Mesenchymal stem cell (in vitro differentiated cells and primary cell): ENCODE data around the gene P4HTM.
A peak's percentile ranks its signal among the peaks of the same experiment; 100 is the strongest.

Experiments
- DNase-seq: peaks from one replicate; pipeline ENCODE4 v3.0.0-alpha.2; 2013
- H2AFZ ChIP-seq: one replicate; pipeline ENCODE4 v1.6.1; 2013; ENCODE audit warnings: low read depth, mild to moderate bottlenecking, control low read depth, inconsistent platforms, low read length, moderate library complexity
- H2AK5ac ChIP-seq: 2 replicates; pipeline ENCODE4 v1.6.1; 2013; ENCODE audit warnings: low read length, moderate library complexity, mild to moderate bottlenecking, inconsistent platforms; ENCODE audit not compliant: severe bottlenecking
- H2BK120ac ChIP-seq: one replicate; pipeline ENCODE4 v1.6.1; 2013; ENCODE audit warnings: low read depth, mild to moderate bottlenecking, inconsistent platforms, low read length, moderate library complexity
- H2BK12ac ChIP-seq, 2 experiments: one replicate each; pipeline ENCODE4 v1.6.1; 2013; ENCODE audit warnings: inconsistent platforms in 2 of 2, low read length in 2 of 2, mild to moderate bottlenecking in 2 of 2, moderate library complexity in 2 of 2, control low read depth in 1 of 2
- H2BK15ac ChIP-seq: one replicate; pipeline ENCODE4 v1.6.1; 2013; ENCODE audit warnings: mild to moderate bottlenecking, low read depth, inconsistent platforms; ENCODE audit not compliant: poor library complexity, severe bottlenecking
- H2BK5ac ChIP-seq: 2 replicates; pipeline ENCODE4 v1.6.1; 2013; ENCODE audit warnings: low read depth, mild to moderate bottlenecking, low read length, control low read depth, inconsistent platforms; ENCODE audit not compliant: poor library complexity, severe bottlenecking
- H3K14ac ChIP-seq, 2 experiments: one replicate each; pipeline ENCODE4 v1.6.1; 2013; ENCODE audit warnings: inconsistent platforms in 2 of 2, low read length in 2 of 2, control low read depth in 1 of 2, mild to moderate bottlenecking in 1 of 2, moderate library complexity in 1 of 2
- H3K18ac ChIP-seq, 2 experiments: one replicate each; pipeline ENCODE4 v1.6.1; 2013; ENCODE audit warnings: inconsistent platforms in 2 of 2, low read length in 2 of 2, control low read depth in 1 of 2, low read depth in 1 of 2, mild to moderate bottlenecking in 1 of 2
- H3K23ac ChIP-seq, 2 experiments: one replicate each; pipeline ENCODE4 v1.6.1; 2013; ENCODE audit warnings: inconsistent platforms in 2 of 2, low read length in 2 of 2, mild to moderate bottlenecking in 2 of 2, moderate library complexity in 2 of 2, control low read depth in 1 of 2
- H3K27ac ChIP-seq: 2 replicates; pipeline ENCODE4 v1.5.1; 2013; ENCODE audit warnings: mild to moderate bottlenecking, moderate library complexity, low read length, control low read depth, inconsistent platforms; ENCODE audit not compliant: poor library complexity, severe bottlenecking
- H3K27me3 ChIP-seq, 2 experiments: 2 replicates each; pipeline versions ENCODE4 v1.6.1 to v1.7.0; 2013; ENCODE audit warnings: low read length in 2 of 2, mild to moderate bottlenecking in 2 of 2, moderate library complexity in 2 of 2, control low read depth in 1 of 2, inconsistent platforms in 1 of 2; ENCODE audit not compliant: control insufficient read depth in 1 of 2, insufficient read depth in 1 of 2
- H3K36me3 ChIP-seq, 2 experiments: 2 replicates each; pipeline versions ENCODE4 v1.6.1 to v1.7.0; 2013; ENCODE audit warnings: low read length in 2 of 2, control low read depth in 1 of 2, inconsistent platforms in 1 of 2, low read depth in 1 of 2, mild to moderate bottlenecking in 1 of 2; ENCODE audit not compliant: insufficient read depth in 2 of 2, control insufficient read depth in 1 of 2
- H3K4ac ChIP-seq, 2 experiments: one replicate each; pipeline ENCODE4 v1.6.1; 2013; ENCODE audit warnings: inconsistent platforms in 2 of 2, low read length in 2 of 2, mild to moderate bottlenecking in 2 of 2, moderate library complexity in 2 of 2, control low read depth in 1 of 2, low read depth in 1 of 2
- H3K4me1 ChIP-seq: 2 replicates; pipeline ENCODE4 v1.6.1; 2013; ENCODE audit warnings: low read depth, low read length, control low read depth; ENCODE audit not compliant: control insufficient read depth, insufficient read depth
- H3K4me2 ChIP-seq: 2 replicates; pipeline ENCODE4 v1.6.1; 2013; ENCODE audit warnings: low read length, mild to moderate bottlenecking, inconsistent platforms; ENCODE audit not compliant: poor library complexity, severe bottlenecking
- H3K4me3 ChIP-seq, 2 experiments: 2 replicates each; pipeline versions ENCODE4 v1.5.1 to v1.7.0; 2013; ENCODE audit warnings: low read length in 2 of 2, mild to moderate bottlenecking in 2 of 2, control low read depth in 1 of 2, low read depth in 1 of 2; ENCODE audit not compliant: insufficient read depth in 1 of 2
- H3K79me1 ChIP-seq: replicated peaks from 2 replicates; pipeline ENCODE4 v1.6.1; 2013; ENCODE audit warnings: mild to moderate bottlenecking, control low read depth, low read length, inconsistent platforms; ENCODE audit not compliant: poor library complexity, severe bottlenecking
- H3K9ac ChIP-seq: 2 replicates; pipeline ENCODE4 v1.7.0; 2013; ENCODE audit warnings: mild to moderate bottlenecking, low read length, moderate library complexity
- H3K9me3 ChIP-seq: 2 replicates; pipeline ENCODE4 v1.7.0; 2013; ENCODE audit warnings: mild to moderate bottlenecking, low read length; ENCODE audit not compliant: control insufficient read depth
- H4K8ac ChIP-seq: one replicate; pipeline ENCODE4 v1.6.1; 2013; ENCODE audit warnings: inconsistent platforms, mild to moderate bottlenecking, low read length, moderate library complexity
- H4K91ac ChIP-seq: one replicate; pipeline ENCODE4 v1.6.1; 2013; ENCODE audit warnings: mild to moderate bottlenecking, low read length, inconsistent platforms
- WGBS: methylation state at CpG from one replicate; pipeline ENCODE4 v1.1.7; 2013; ENCODE audit warnings: mixed read lengths; 5-methylcytosine and 5-hydroxymethylcytosine counted together

P4HTM gene

GRCh38 chr3:49017971-49018706 is 28.1 kb downstream of the P4HTM start, which contains the start of gene DALRD3:
DALRD3 (minus strand) TSS chr3:49018580; CDS start chr3:49018564, 16 bp downstream.
- H3K4me3 ChIP-seq = peak within 1 kb of the TSS; percentile 81 to 94
- H2BK120ac ChIP-seq = no peak within 1 kb of the TSS
- H2BK12ac ChIP-seq = peak within 1 kb of the TSS in 1 of 2 experiments; percentile 22
- H4K91ac ChIP-seq = peak within 1 kb of the TSS; percentile 56
- peak within 1 kb of the TSS; percentile 74 to 80 for H3K18ac ChIP-seq
- peak; percentile 74 for DNase-seq
- H4K8ac ChIP-seq = peak within 1 kb of the TSS; percentile 66
- WGBS = under 1% methylated on average over 74 of the region's 85 CpGs
- H3K27ac ChIP-seq = peak within 1 kb of the TSS; percentile 11
- H3K23ac ChIP-seq = peak within 1 kb of the TSS; percentile 5 to 62
- H3K4ac ChIP-seq = peak within 1 kb of the TSS; percentile 54 to 87
- no peaks in the 10 kb centered on the region for H3K9me3 ChIP-seq
- peak within 1 kb of the TSS in 1 of 2 experiments; percentile 29 for H3K14ac ChIP-seq
- H2AK5ac ChIP-seq = peak within 1 kb of the TSS; percentile 1
- no peak within 1 kb of the TSS for H2BK5ac ChIP-seq
- H3K27me3 ChIP-seq = no peaks in the 10 kb centered on the region
- no peak within 1 kb of the TSS for H2BK15ac ChIP-seq
- peak within 1 kb of the TSS; percentile 62 for H3K4me2 ChIP-seq
- H3K9ac ChIP-seq = peak within 1 kb of the TSS; percentile 93
- H3K4me1 ChIP-seq = peaks cover 41% of the 10 kb centered on the region
- H3K36me3 ChIP-seq = peaks cover 45% of the 10 kb centered on the region in 2 experiments
- peaks cover 16% of the 10 kb centered on the region for H3K79me1 ChIP-seq
- H2AFZ ChIP-seq = peak within 1 kb of the TSS; percentile 54

GRCh38 chr3:49018707-49019006 is 28.6 kb downstream of the P4HTM start:
- H3K27ac ChIP-seq = peak overlapping the region; percentile 11
- no peak for DNase-seq
- no peak overlapping the region for H2BK12ac ChIP-seq
- no peaks in the 10 kb centered on the region for H3K9me3 ChIP-seq
- H2AK5ac ChIP-seq = no peak overlapping the region
- no peak overlapping the region for H2BK15ac ChIP-seq
- H2BK5ac ChIP-seq = no peak overlapping the region
- peaks cover 16% of the 10 kb centered on the region for H3K79me1 ChIP-seq
- H3K9ac ChIP-seq = peak overlapping the region; percentile 93
- no peak overlapping the region for H3K14ac ChIP-seq
- peak overlapping the region; percentile 62 for H3K4me2 ChIP-seq
- H2AFZ ChIP-seq = no peak overlapping the region
- 11% methylated on average over 18 of the region's 18 CpGs for WGBS
- peaks cover 44 to 45% of the 10 kb centered on the region in 2 experiments for H3K36me3 ChIP-seq
- no peaks in the 10 kb centered on the region for H3K27me3 ChIP-seq
- no peak overlapping the region for H2BK120ac ChIP-seq
- no peak overlapping the region for H4K91ac ChIP-seq
- H3K4ac ChIP-seq = no peak overlapping the region
- peak overlapping the region; percentile 81 to 94 for H3K4me3 ChIP-seq
- H3K4me1 ChIP-seq = peaks cover 39% of the 10 kb centered on the region
- peak overlapping the region in 1 of 2 experiments; percentile 43 for H3K18ac ChIP-seq
- peak overlapping the region; percentile 66 for H4K8ac ChIP-seq
- H3K23ac ChIP-seq = no peak overlapping the region

GRCh38 chr3:49019941-49020329 is 29.9 kb downstream of the P4HTM start:
- Histone ChIP-seq H3K27ac (peak overlapping the region; percentile 27), H2BK120ac (no peak overlapping the region), H2AFZ (no peak overlapping the region), H3K23ac (peak overlapping the region in 1 of 2 experiments; percentile 34), H2BK5ac (no peak overlapping the region), H3K4me3 (peak overlapping the region in 1 of 2 experiments; percentile 94), H3K36me3 (peaks cover 44 to 45% of the 10 kb centered on the region in 2 experiments), H3K14ac (no peak overlapping the region), H3K4ac (peak overlapping the region in 1 of 2 experiments; percentile 84), H3K79me1 (peaks cover 17% of the 10 kb centered on the region), H3K9ac (peak overlapping the region; percentile 99), H2AK5ac (peak overlapping the region; percentile 16), H3K4me2 (peak overlapping the region; percentile 79), H2BK15ac (no peak overlapping the region), H4K8ac (peak overlapping the region; percentile 5), H4K91ac (no peak overlapping the region), H3K9me3 (no peaks in the 10 kb centered on the region), H3K18ac (peak overlapping the region in 1 of 2 experiments; percentile 93), H2BK12ac (peak overlapping the region in 1 of 2 experiments; percentile 45), H3K4me1 (peaks cover 31% of the 10 kb centered on the region), H3K27me3 (no peaks in the 10 kb centered on the region)
- 65% methylated on average over 12 of the region's 12 CpGs for WGBS
- DNase-seq = peak; percentile 47
